Left kidney (tissue), 2 donors: ENCODE results near the gene FAM20C. TPM values are rescaled to one million over a fixed set of nuclear protein-coding genes. Genes with fewer than 3 reads are reported as not detected.

Experiments used
- DNase-seq: peaks from one replicate; pipeline ENCODE4 v3.0.0-alpha.2; 2013
- polyA plus RNA-seq: library from polyadenylated mRNA; unstranded; fragments of 120-200 nt; gene quantifications from one replicate; pipeline ENCODE4 v1.2.1, GENCODE V29; 2013; ENCODE audit not compliant: insufficient read length

FAM20C gene
- polyA plus RNA-seq, 1 donor: 68.5 TPM

GRCh38 chr7:208816-209215 is 16.4 kb downstream of the FAM20C start:
- DNase-seq: no peak

GRCh38 chr7:209416-209815 is 17.0 kb downstream of the FAM20C start:
- no peak for DNase-seq

- no peak for DNase-seq
Measured at GRCh38 chr7:209906-210305, 17.5 kb downstream of the FAM20C start.

- DNase-seq: no peak
Measured at GRCh38 chr7:210401-210925, 18.1 kb downstream of the FAM20C start.

GRCh38 chr7:211033-211714 is 18.8 kb downstream of the FAM20C start:
- no peak for DNase-seq

- no peak for DNase-seq
Measured at GRCh38 chr7:211715-212058, 19.3 kb downstream of the FAM20C start.

- no peak for DNase-seq
Measured at GRCh38 chr7:212754-213153, 20.4 kb downstream of the FAM20C start.

- DNase-seq: no peak
Measured at GRCh38 chr7:213324-213993, 21.1 kb downstream of the FAM20C start.

GRCh38 chr7:214410-215212 is 22.2 kb downstream of the FAM20C start:
- DNase-seq: no peak

- no peak for DNase-seq
Measured at GRCh38 chr7:216360-217300, 24.3 kb downstream of the FAM20C start.

- no peak for DNase-seq
Measured at GRCh38 chr7:217781-218180, 25.4 kb downstream of the FAM20C start.

GRCh38 chr7:218316-218715 is 25.9 kb downstream of the FAM20C start:
- DNase-seq: no peak

- no peak for DNase-seq
Measured at GRCh38 chr7:218896-219580, 26.7 kb downstream of the FAM20C start.

- no peak for DNase-seq
Measured at GRCh38 chr7:219581-220150, 27.3 kb downstream of the FAM20C start.

GRCh38 chr7:220151-220841 is 27.9 kb downstream of the FAM20C start:
- DNase-seq: peak; percentile 53

- DNase-seq: no peak
Measured at GRCh38 chr7:221978-222715, 29.8 kb downstream of the FAM20C start.

- no peak for DNase-seq
Measured at GRCh38 chr7:222716-223041, 30.3 kb downstream of the FAM20C start.

- no peak for DNase-seq
Measured at GRCh38 chr7:223118-223800, 30.9 kb downstream of the FAM20C start.

- DNase-seq: no peak
Measured at GRCh38 chr7:223861-224260, 31.5 kb downstream of the FAM20C start.
